A549 (cell line): ENCODE measurements around the gene TRERF1. TPM values are rescaled to one million over a fixed set of nuclear protein-coding genes. Genes with fewer than 3 reads are reported as not detected.

Source experiments
- ATAC-seq, 2 experiments: fragments of 200-7000 bp in 1 of 2; fragments of >200 bp in 1 of 2; cut with Nextera tagmentation in 1 of 2; cut with Tn5 transposase in 1 of 2; 3 replicates each; pipeline versions ENCODE4 v1.8.0 to v1.9.1; 2018 to 2020; ENCODE audit warnings: mild to moderate bottlenecking in 1 of 2, moderate library complexity in 1 of 2
- CTCF ChIA-PET: fragments of 300-600 bp; sonication (Branson Sonifier 250); formaldehyde crosslinking; extraction: SDS; loops from one replicate; lab custom pipeline; 2021; ENCODE audit warnings: antibody characterized with exemption, inconsistent platforms; lab: Yijun Ruan, JAX
- POLR2A ChIA-PET: fragments of 350-600 bp; formaldehyde crosslinking; extraction: SDS; loops from one replicate; lab custom pipeline; 2021; ENCODE audit warnings: antibody characterized with exemption, inconsistent platforms; lab: Yijun Ruan, JAX
- DNase-seq, 2 experiments: peaks; one replicate each; pipeline versions ENCODE4 v3.0.0 to v3.0.0-alpha.2; 2011 to 2016; ENCODE audit warnings: low read depth in 1 of 2, low spot score in 1 of 2
- FAIRE-seq: peaks from 2 replicates; lab custom pipeline; 2011; peaks lifted over from hg19 to GRCh38; lab: Jason Lieb, UNC
- H3K27ac ChIP-seq, 2 experiments: fragments of >200 bp; sonication (Bioruptor Twin); formaldehyde crosslinking; 3 replicates each; pipeline ENCODE4 v1.5.1; 2016 to 2017
- H3K4me1 ChIP-seq: fragments of >200 bp; sonication (Bioruptor Twin); formaldehyde crosslinking; 3 replicates; pipeline ENCODE4 v1.6.1; 2016
- H3K4me2 ChIP-seq: fragments of >200 bp; sonication (Bioruptor Twin); formaldehyde crosslinking; 3 replicates; pipeline ENCODE4 v1.6.1; 2016
- H3K4me3 ChIP-seq: fragments of >200 bp; sonication (Bioruptor Twin); formaldehyde crosslinking; 3 replicates; pipeline ENCODE4 v1.5.1; 2016
- H3K9me3 ChIP-seq: fragments of >200 bp; sonication (Bioruptor Twin); formaldehyde crosslinking; 3 replicates; pipeline ENCODE4 v1.6.1; 2016
- BHLHE40 ChIP-seq: IDR thresholded peaks from 2 replicates; pipeline ENCODE4 v1.6.1; 2012; ENCODE audit warnings: low read depth, low read length, inconsistent platforms
- CHD2 ChIP-seq: fragments of 150-350 bp; IDR thresholded peaks from 2 replicates; pipeline ENCODE4 v1.6.1; 2014; ENCODE audit warnings: low read length; ENCODE audit not compliant: partially characterized antibody
- EHMT2 ChIP-seq: fragments of 200-600 bp; sonication (generic); IDR thresholded peaks from 2 replicates; pipeline ENCODE4 v1.6.1; 2016; ENCODE audit warnings: antibody characterized with exemption, low read depth, mild to moderate bottlenecking, moderate library complexity
- ESRRA ChIP-seq: fragments of 150-350 bp; IDR thresholded peaks from 2 replicates; pipeline ENCODE4 v1.6.1; 2014; ENCODE audit warnings: mild to moderate bottlenecking, low read length, borderline replicate concordance
- GATA3 ChIP-seq: IDR thresholded peaks from 2 replicates; pipeline ENCODE4 v1.6.1; 2012; ENCODE audit warnings: borderline replicate concordance
- HOXA7 ChIP-seq: fragments of 250-450 bp; sonication (Bioruptor Pico); IDR thresholded peaks from 2 replicates; pipeline ENCODE4 v1.5.0; 2020; ENCODE audit warnings: mild to moderate bottlenecking, moderate library complexity
- JUN ChIP-seq, 2 experiments: fragments of >200 bp; sonication (Bioruptor Twin); formaldehyde crosslinking; IDR thresholded peaks; 2 replicates in 1 of 2; 3 replicates in 1 of 2; pipeline ENCODE4 v1.6.1; 2016 to 2017
- JUNB ChIP-seq: fragments of >200 bp; sonication (Bioruptor Twin); formaldehyde crosslinking; IDR thresholded peaks from 2 replicates; pipeline ENCODE4 v1.6.1; 2016
- KDM1A ChIP-seq: fragments of 200-600 bp; sonication (generic); IDR thresholded peaks from 2 replicates; pipeline ENCODE4 v1.6.1; 2016; ENCODE audit warnings: low read depth, mild to moderate bottlenecking
- KDM5A ChIP-seq: fragments of 200-600 bp; sonication (generic); IDR thresholded peaks from 2 replicates; pipeline ENCODE4 v1.6.1; 2016; ENCODE audit warnings: antibody characterized with exemption, mild to moderate bottlenecking
- MAX ChIP-seq: IDR thresholded peaks from 2 replicates; pipeline ENCODE4 v1.6.1; 2012
- MYC ChIP-seq: IDR thresholded peaks from 2 replicates; pipeline ENCODE4 v1.6.1; 2012; ENCODE audit warnings: mild to moderate bottlenecking, inconsistent platforms, low read length, improper control_type of control experiment, borderline replicate concordance
- NPAS2 ChIP-seq: fragments of 250-450 bp; sonication (Bioruptor Pico); IDR thresholded peaks from 2 replicates; pipeline ENCODE4 v1.8.0; 2022; ENCODE audit warnings: mild to moderate bottlenecking, moderate library complexity, borderline replicate concordance
- POLR2A ChIP-seq: IDR thresholded peaks from 2 replicates; pipeline ENCODE4 v1.6.1; 2012; ENCODE audit warnings: mild to moderate bottlenecking, low read length
- POLR2AphosphoS2 ChIP-seq: conservative IDR thresholded peaks from 2 replicates; pipeline ENCODE4 v1.6.1; 2012; ENCODE audit warnings: low read length, improper control_type of control experiment, inconsistent platforms
- RCOR1 ChIP-seq: fragments of 150-350 bp; IDR thresholded peaks from 2 replicates; pipeline ENCODE4 v1.6.1; 2014; ENCODE audit warnings: antibody characterized with exemption, low read length, low read depth
- TFCP2L1 ChIP-seq: fragments of 250-450 bp; sonication (Bioruptor Pico); IDR thresholded peaks from 2 replicates; pipeline ENCODE4 v1.5.0; 2021; ENCODE audit warnings: mild to moderate bottlenecking
- TP53 ChIP-seq: fragments of 250-450 bp; sonication (Bioruptor Pico); IDR thresholded peaks from 2 replicates; pipeline ENCODE4 v1.5.0; 2021; ENCODE audit warnings: mild to moderate bottlenecking, moderate library complexity
- USF2 ChIP-seq: fragments of 450-650 bp; IDR thresholded peaks from 2 replicates; pipeline ENCODE4 v1.6.1; 2014; ENCODE audit warnings: antibody characterized with exemption
- WGBS: methylation state at CpG from one replicate; pipeline ENCODE4 v1.1.6; 2017; ENCODE audit errors: missing lambda C conversion rate; 5-methylcytosine and 5-hydroxymethylcytosine counted together
- polyA plus RNA-seq, 4 experiments: library from polyadenylated mRNA; depleted of rRNA in 3 of 4; stranded (reverse); fragments of >200 nt; fragmentation: RNase III in 1 of 4; extraction: RNeasy Plus Mini Kit Qiagen cat#74134 plus additional on column Dnase treatment in 1 of 4; gene quantifications; 2 replicates in 3 of 4; 3 replicates in 1 of 4; pipeline ENCODE4 v1.2.3, GENCODE V29; 2011 to 2017
- TF ChIP-seq, protein P1 (sequence below): fragments of 150-350 bp; IDR thresholded peaks from 2 replicates; pipeline ENCODE4 v1.6.1; 2014; ENCODE audit warnings: low read depth, mild to moderate bottlenecking, low read length
- TF ChIP-seq, protein P2 (sequence below): fragments of >200 bp; sonication (Bioruptor Twin); formaldehyde crosslinking; IDR thresholded peaks from 2 replicates; pipeline ENCODE4 v1.6.1; 2016
- TF ChIP-seq, protein P3 (sequence below): fragments of 200-600 bp; sonication (generic); IDR thresholded peaks from 2 replicates; pipeline ENCODE4 v1.6.1; 2016; ENCODE audit warnings: antibody characterized with exemption, mild to moderate bottlenecking, moderate library complexity
- TF ChIP-seq, protein P4 (sequence below): fragments of >200 bp; sonication (Bioruptor Twin); formaldehyde crosslinking; IDR thresholded peaks from 3 replicates; pipeline ENCODE4 v1.6.1; 2016

The TRERF1 gene
- polyA plus RNA-seq, 2 of the 4 experiments (the other 2 are of a cell fraction): 2.4 to 3.5 TPM

- 8% methylated on average over 4 of the region's 5 CpGs for WGBS
- FAIRE-seq (no peak), DNase-seq (peak; percentile 19 to 53), ATAC-seq (peak; percentile 84 to 92)
- H3K4me1 ChIP-seq: peaks cover 45% of the 10 kb centered on the region
- H3K9me3 ChIP-seq: no peaks in the 10 kb centered on the region
- no peak overlapping the region for H3K4me3 ChIP-seq
- ChIA-PET CTCF (interaction anchor here (1.8 kb wide), 1 partner anchor 16 kb away, joined by 4 read pairs; no protein-coding TSS in a partner anchor), POLR2A (interaction anchor here (1.2 kb wide), 1 partner anchor 48 kb away, joined by 4 read pairs; the partner anchor contains the start of gene TRERF1)
- H3K27ac ChIP-seq: peak overlapping the region; percentile 69 to 80
- H3K4me2 ChIP-seq: peak overlapping the region; percentile 62
- TF ChIP-seq, protein P1, sequence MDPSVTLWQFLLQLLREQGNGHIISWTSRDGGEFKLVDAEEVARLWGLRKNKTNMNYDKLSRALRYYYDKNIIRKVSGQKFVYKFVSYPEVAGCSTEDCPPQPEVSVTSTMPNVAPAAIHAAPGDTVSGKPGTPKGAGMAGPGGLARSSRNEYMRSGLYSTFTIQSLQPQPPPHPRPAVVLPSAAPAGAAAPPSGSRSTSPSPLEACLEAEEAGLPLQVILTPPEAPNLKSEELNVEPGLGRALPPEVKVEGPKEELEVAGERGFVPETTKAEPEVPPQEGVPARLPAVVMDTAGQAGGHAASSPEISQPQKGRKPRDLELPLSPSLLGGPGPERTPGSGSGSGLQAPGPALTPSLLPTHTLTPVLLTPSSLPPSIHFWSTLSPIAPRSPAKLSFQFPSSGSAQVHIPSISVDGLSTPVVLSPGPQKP: no peak
- no peak for TF ChIP-seq RCOR1
- TF ChIP-seq, protein P2, sequence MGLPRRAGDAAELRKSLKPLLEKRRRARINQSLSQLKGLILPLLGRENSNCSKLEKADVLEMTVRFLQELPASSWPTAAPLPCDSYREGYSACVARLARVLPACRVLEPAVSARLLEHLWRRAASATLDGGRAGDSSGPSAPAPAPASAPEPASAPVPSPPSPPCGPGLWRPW: no peak
- no peak for TF ChIP-seq POLR2A
Observed at GRCh38 chr6:42404484-42404883, 47.2 kb downstream of the TRERF1 start.

DNA sequence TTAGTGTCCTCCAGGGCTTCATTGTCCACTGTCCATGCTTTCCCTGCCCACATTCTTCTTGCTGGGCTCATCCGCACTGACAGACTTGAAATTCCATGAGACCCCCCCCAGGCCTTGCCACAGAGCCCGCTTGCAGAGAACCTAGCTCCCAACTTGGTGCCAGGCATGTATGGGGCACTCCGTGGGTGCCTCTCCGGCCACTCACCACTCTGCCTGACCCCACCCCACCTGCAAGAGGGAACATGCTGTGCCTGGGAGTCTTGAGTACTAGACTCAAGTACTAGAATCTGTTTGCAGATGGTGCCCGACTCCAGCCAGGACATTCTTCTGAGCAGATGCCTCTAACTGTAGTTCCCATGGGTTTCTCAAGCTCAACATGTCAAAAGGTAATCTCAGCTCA lies 47.9 kb downstream of the TRERF1 start:
- POLR2A ChIA-PET: interaction anchor here (1.2 kb wide), 1 partner anchor 48 kb away, joined by 4 read pairs; the partner anchor contains the start of gene TRERF1
- H3K4me2 ChIP-seq: peak overlapping the region; percentile 62
- no peak for ATAC-seq

More for the DNA sequence above, 47.9 kb downstream of the TRERF1 start:
- CTCF ChIA-PET: interaction anchor here (0.8 to 1.8 kb wide), 2 partner anchors 15 to 144 kb away, joined by 3 to 4 read pairs; no protein-coding TSS in a partner anchor
- H3K4me3 ChIP-seq: no peak overlapping the region
- no peaks in the 10 kb centered on the region for H3K9me3 ChIP-seq
- 93% methylated on average over 5 of the region's 5 CpGs for WGBS
- peak overlapping the region; percentile 69 to 80; a peak in 4 of 6 replicates for H3K27ac ChIP-seq
- peaks cover 45% of the 10 kb centered on the region for H3K4me1 ChIP-seq
- DNase-seq (no peak), FAIRE-seq (no peak)
- TF ChIP-seq CHD2 (no peak), KDM5A (no peak), JUN (IDR thresholded peaks at IDR 0.05) (no peak), NPAS2 (CRISPR knock-in tag) (no peak), JUNB (no peak), POLR2AphosphoS2 (no peak), MAX (no peak), TFCP2L1 (CRISPR knock-in tag) (no peak), USF2 (no peak), KDM1A (no peak), HOXA7 (CRISPR knock-in tag) (no peak), ESRRA (no peak), BHLHE40 (no peak), POLR2A (no peak), TP53 (CRISPR knock-in tag) (no peak), EHMT2 (no peak), GATA3 (no peak), MYC (no peak)
- TF ChIP-seq, protein P3, sequence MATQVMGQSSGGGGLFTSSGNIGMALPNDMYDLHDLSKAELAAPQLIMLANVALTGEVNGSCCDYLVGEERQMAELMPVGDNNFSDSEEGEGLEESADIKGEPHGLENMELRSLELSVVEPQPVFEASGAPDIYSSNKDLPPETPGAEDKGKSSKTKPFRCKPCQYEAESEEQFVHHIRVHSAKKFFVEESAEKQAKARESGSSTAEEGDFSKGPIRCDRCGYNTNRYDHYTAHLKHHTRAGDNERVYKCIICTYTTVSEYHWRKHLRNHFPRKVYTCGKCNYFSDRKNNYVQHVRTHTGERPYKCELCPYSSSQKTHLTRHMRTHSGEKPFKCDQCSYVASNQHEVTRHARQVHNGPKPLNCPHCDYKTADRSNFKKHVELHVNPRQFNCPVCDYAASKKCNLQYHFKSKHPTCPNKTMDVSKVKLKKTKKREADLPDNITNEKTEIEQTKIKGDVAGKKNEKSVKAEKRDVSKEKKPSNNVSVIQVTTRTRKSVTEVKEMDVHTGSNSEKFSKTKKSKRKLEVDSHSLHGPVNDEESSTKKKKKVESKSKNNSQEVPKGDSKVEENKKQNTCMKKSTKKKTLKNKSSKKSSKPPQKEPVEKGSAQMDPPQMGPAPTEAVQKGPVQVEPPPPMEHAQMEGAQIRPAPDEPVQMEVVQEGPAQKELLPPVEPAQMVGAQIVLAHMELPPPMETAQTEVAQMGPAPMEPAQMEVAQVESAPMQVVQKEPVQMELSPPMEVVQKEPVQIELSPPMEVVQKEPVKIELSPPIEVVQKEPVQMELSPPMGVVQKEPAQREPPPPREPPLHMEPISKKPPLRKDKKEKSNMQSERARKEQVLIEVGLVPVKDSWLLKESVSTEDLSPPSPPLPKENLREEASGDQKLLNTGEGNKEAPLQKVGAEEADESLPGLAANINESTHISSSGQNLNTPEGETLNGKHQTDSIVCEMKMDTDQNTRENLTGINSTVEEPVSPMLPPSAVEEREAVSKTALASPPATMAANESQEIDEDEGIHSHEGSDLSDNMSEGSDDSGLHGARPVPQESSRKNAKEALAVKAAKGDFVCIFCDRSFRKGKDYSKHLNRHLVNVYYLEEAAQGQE: no peak
- TF ChIP-seq, protein P4, sequence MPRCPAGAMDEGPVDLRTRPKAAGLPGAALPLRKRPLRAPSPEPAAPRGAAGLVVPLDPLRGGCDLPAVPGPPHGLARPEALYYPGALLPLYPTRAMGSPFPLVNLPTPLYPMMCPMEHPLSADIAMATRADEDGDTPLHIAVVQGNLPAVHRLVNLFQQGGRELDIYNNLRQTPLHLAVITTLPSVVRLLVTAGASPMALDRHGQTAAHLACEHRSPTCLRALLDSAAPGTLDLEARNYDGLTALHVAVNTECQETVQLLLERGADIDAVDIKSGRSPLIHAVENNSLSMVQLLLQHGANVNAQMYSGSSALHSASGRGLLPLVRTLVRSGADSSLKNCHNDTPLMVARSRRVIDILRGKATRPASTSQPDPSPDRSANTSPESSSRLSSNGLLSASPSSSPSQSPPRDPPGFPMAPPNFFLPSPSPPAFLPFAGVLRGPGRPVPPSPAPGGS: no peak
